Hematopoietic multipotent progenitor cell treated with erythropoietin and hydrocortisone succinate and interleukin-3 and kit ligand, for 17 days (in vitro differentiated cells): ENCODE data around the gene MPG.

ENCODE experiments used
- DNase-seq: peaks from one replicate; pipeline ENCODE4 v3.0.0-alpha.2; 2015; ENCODE audit warnings: low spot score

Gene MPG

GRCh38 chr16:66309-67182 lies 11.5 kb upstream of the MPG start:
- DNase-seq: no peak

GRCh38 chr16:67183-67791 lies 10.7 kb upstream of the MPG start:
- DNase-seq: no peak

- DNase-seq: no peak
Observed at GRCh38 chr16:67884-68789, 9.9 kb upstream of the MPG start.

- DNase-seq: no peak
Observed at GRCh38 chr16:69181-69580, 8.8 kb upstream of the MPG start.

- no peak for DNase-seq
Observed at GRCh38 chr16:71210-71539, 6.8 kb upstream of the MPG start.

GRCh38 chr16:71540-72401 lies 6.3 kb upstream of the MPG start:
- DNase-seq: no peak

- no peak for DNase-seq
Observed at GRCh38 chr16:72561-73548, 5.2 kb upstream of the MPG start, which contains the start of gene RHBDF1. Gene RHBDF1, minus strand, starts transcription at chr16:72631. Its CDS starts 7,616 bp downstream, at chr16:65015.

- DNase-seq: no peak
Observed at GRCh38 chr16:74051-74746, 3.8 kb upstream of the MPG start.

GRCh38 chr16:74747-75334 lies 3.2 kb upstream of the MPG start:
- no peak for DNase-seq

GRCh38 chr16:75580-76501 lies 2.2 kb upstream of the MPG start:
- DNase-seq: no peak

- DNase-seq: no peak
Observed at GRCh38 chr16:76535-77272, 1.3 kb upstream of the MPG start.

- DNase-seq: no peak
Observed at GRCh38 chr16:77273-77806, 685 bp upstream of the MPG start.

- no peak for DNase-seq
Observed at GRCh38 chr16:78444-79150, 572 bp downstream of the MPG start.

- DNase-seq: no peak
Observed at GRCh38 chr16:79151-80054, 1.4 kb downstream of the MPG start.

GRCh38 chr16:83060-83603 lies 5.1 kb downstream of the MPG start:
- no peak for DNase-seq
